Liver (tissue), 9 donors: ENCODE data around the gene MGAT4C. TPM values are rescaled to one million over a fixed set of nuclear protein-coding genes. Genes with fewer than 3 reads are reported as not detected.

Experiments
- DNase-seq: peaks from one replicate; pipeline ENCODE4 v3.0.0-alpha.2; 2017; ENCODE audit warnings: low spot score
- H3K27ac ChIP-seq, 2 donors: one replicate each; pipeline ENCODE4 v1.7.0; 2013; ENCODE audit warnings: inconsistent platforms in 2 of 2, low read length in 2 of 2, control low read depth in 1 of 2, low read depth in 1 of 2, mild to moderate bottlenecking in 1 of 2
- H3K27me3 ChIP-seq, 4 donors: one replicate each; pipeline versions ENCODE4 v1.6.1 to v1.7.0; 2013; ENCODE audit warnings: low read length in 3 of 4, inconsistent platforms in 1 of 4, mild to moderate bottlenecking in 1 of 4, moderate library complexity in 1 of 4; ENCODE audit not compliant: control insufficient read depth in 4 of 4, insufficient read depth in 4 of 4
- H3K36me3 ChIP-seq, 4 donors: one replicate each; pipeline versions ENCODE4 v1.6.1 to v1.7.0; 2013; ENCODE audit warnings: low read length in 3 of 4, mild to moderate bottlenecking in 3 of 4, low read depth in 1 of 4, moderate library complexity in 1 of 4; ENCODE audit not compliant: control insufficient read depth in 4 of 4, insufficient read depth in 3 of 4
- H3K4me1 ChIP-seq, 4 donors: one replicate each; pipeline versions ENCODE4 v1.6.1 to v1.7.0; 2013; ENCODE audit warnings: low read length in 3 of 4, mild to moderate bottlenecking in 3 of 4, moderate library complexity in 1 of 4; ENCODE audit not compliant: control insufficient read depth in 4 of 4, insufficient read depth in 4 of 4
- H3K4me3 ChIP-seq, 3 donors: one replicate each; pipeline versions ENCODE4 v1.6.1 to v1.7.0; 2013; ENCODE audit warnings: low read length in 3 of 3, control low read depth in 1 of 3, low read depth in 1 of 3, mild to moderate bottlenecking in 1 of 3
- H3K9ac ChIP-seq, 2 donors: one replicate each; pipeline ENCODE4 v1.7.0; 2013; ENCODE audit warnings: low read length in 2 of 2, mild to moderate bottlenecking in 2 of 2, moderate library complexity in 2 of 2, control low read depth in 1 of 2, low read depth in 1 of 2
- H3K9me3 ChIP-seq, 4 donors: one replicate each; pipeline versions ENCODE4 v1.6.1 to v1.7.0; 2013; ENCODE audit warnings: low read length in 3 of 4; ENCODE audit not compliant: control insufficient read depth in 4 of 4
- ATF3 ChIP-seq: IDR thresholded peaks from 2 replicates; pipeline ENCODE4 v1.6.1; 2016; ENCODE audit warnings: antibody characterized with exemption
- CTCF ChIP-seq: fragments of 150-350 bp; IDR thresholded peaks from 2 replicates; pipeline ENCODE4 v1.5.1; 2017; ENCODE audit warnings: improper control_type of control experiment, low read depth, low read length; ENCODE audit not compliant: missing input control
- EGR1 ChIP-seq, 2 donors: IDR thresholded peaks; 2 replicates each; pipeline ENCODE4 v1.6.1; 2016 to 2018; ENCODE audit warnings: antibody characterized with exemption in 2 of 2, low read depth in 2 of 2
- FOXA1 ChIP-seq: IDR thresholded peaks from 2 replicates; pipeline ENCODE4 v1.6.1; 2016; ENCODE audit warnings: antibody characterized with exemption
- FOXA2 ChIP-seq: IDR thresholded peaks from 2 replicates; pipeline ENCODE4 v1.6.1; 2016; ENCODE audit warnings: antibody characterized with exemption
- GABPA ChIP-seq, 2 donors: IDR thresholded peaks in 1 of 2; conservative IDR thresholded peaks in 1 of 2; 2 replicates each; pipeline ENCODE4 v1.6.1; 2016; ENCODE audit warnings: antibody characterized with exemption in 2 of 2, mild to moderate bottlenecking in 1 of 2, moderate library complexity in 1 of 2
- HNF4A ChIP-seq, 2 donors: conservative IDR thresholded peaks; 2 replicates each; pipeline ENCODE4 v1.6.1; 2016; ENCODE audit warnings: antibody characterized with exemption in 2 of 2, mild to moderate bottlenecking in 2 of 2
- HNF4G ChIP-seq: IDR thresholded peaks from 2 replicates; pipeline ENCODE4 v1.6.1; 2016; ENCODE audit warnings: antibody characterized with exemption
- JUND ChIP-seq, 2 donors: IDR thresholded peaks; 2 replicates each; pipeline ENCODE4 v1.6.1; 2016; ENCODE audit warnings: antibody characterized with exemption in 2 of 2
- MAX ChIP-seq: IDR thresholded peaks from 2 replicates; pipeline ENCODE4 v1.6.1; 2016; ENCODE audit warnings: antibody characterized with exemption
- NR2F2 ChIP-seq: IDR thresholded peaks from 2 replicates; pipeline ENCODE4 v1.6.1; 2016; ENCODE audit warnings: antibody characterized with exemption
- RAD21 ChIP-seq, 2 donors: IDR thresholded peaks; 2 replicates each; pipeline ENCODE4 v1.6.1; 2016; ENCODE audit warnings: antibody characterized with exemption in 2 of 2, mild to moderate bottlenecking in 2 of 2
- REST ChIP-seq: IDR thresholded peaks from 2 replicates; pipeline ENCODE4 v1.6.1; 2016; ENCODE audit warnings: antibody characterized with exemption, mild to moderate bottlenecking
- RXRA ChIP-seq, 2 donors: IDR thresholded peaks; 2 replicates each; pipeline ENCODE4 v1.6.1; 2017 to 2018; ENCODE audit warnings: antibody characterized with exemption in 2 of 2, mild to moderate bottlenecking in 1 of 2
- SP1 ChIP-seq: IDR thresholded peaks from 2 replicates; pipeline ENCODE4 v1.6.1; 2018; ENCODE audit warnings: antibody characterized with exemption, mild to moderate bottlenecking
- TAF1 ChIP-seq: conservative IDR thresholded peaks from 2 replicates; pipeline ENCODE4 v1.6.1; 2016; ENCODE audit warnings: antibody characterized with exemption, mild to moderate bottlenecking
- YY1 ChIP-seq: IDR thresholded peaks from 2 replicates; pipeline ENCODE4 v1.6.1; 2016; ENCODE audit warnings: antibody characterized with exemption, mild to moderate bottlenecking
- ZBTB33 ChIP-seq: IDR thresholded peaks from 2 replicates; pipeline ENCODE4 v1.6.1; 2016; ENCODE audit warnings: antibody characterized with exemption
- WGBS: extraction: QIAGEN DNeasy Blood & Tissue Kit; methylation state at CpG from one replicate; pipeline ENCODE4 v1.1.7; 2013; 5-methylcytosine and 5-hydroxymethylcytosine counted together
- polyA plus RNA-seq, 2 donors: library from polyadenylated mRNA; stranded (reverse) in 1 of 2; unstranded in 1 of 2; fragments of 200-250 nt in 1 of 2; fragments of >200 nt in 1 of 2; fragmentation: Nextera tagmentation in 1 of 2; extraction: Ambion mirVana in 1 of 2; gene quantifications; one replicate each; pipeline versions ENCODE4 v1.2.1 to v1.2.3, GENCODE V29; 2013 to 2015
- total RNA-seq, 2 donors: library from RNA; depleted of rRNA; stranded (reverse); fragments of >200 nt; gene quantifications; one replicate each; pipeline ENCODE4 v1.2.3, GENCODE V29; 2014
- donor health status: healthy.
- donor health status: healthy.
- donor health status: healthy.
- donor health status: healthy.
- donor health status: healthy.

The MGAT4C gene
- total and polyA plus RNA-seq, 4 donors: 0.02 to 0.65 (median 0.09) TPM

GRCh38 chr12:86015026-86015425 lies 241.2 kb downstream of the MGAT4C start:
- H3K27me3 ChIP-seq: no peaks in the 10 kb centered on the region
- TF ChIP-seq ZBTB33 (no peak), MAX (no peak), NR2F2 (no peak), FOXA1 (no peak), SP1 (no peak), JUND (IDR thresholded peaks at IDR 0.05) (no peak), TAF1 (no peak)
- H3K4me3 ChIP-seq: no peak overlapping the region
- WGBS: 81% methylated on average over 5 of the region's 5 CpGs
- no peak overlapping the region for H3K9ac ChIP-seq
- no peak for DNase-seq
- no peaks in the 10 kb centered on the region for H3K4me1 ChIP-seq
- H3K27ac ChIP-seq: no peak overlapping the region
- H3K9me3 ChIP-seq: no peaks in the 10 kb centered on the region
- H3K36me3 ChIP-seq: no peaks in the 10 kb centered on the region

- no peaks in the 10 kb centered on the region for H3K4me1 ChIP-seq
- TF ChIP-seq TAF1: no peak
- TF ChIP-seq CTCF: no peak
- no peak for TF ChIP-seq FOXA2
- TF ChIP-seq HNF4G: no peak
- TF ChIP-seq SP1: no peak
- TF ChIP-seq FOXA1: no peak
- TF ChIP-seq NR2F2: no peak
- TF ChIP-seq ZBTB33: no peak
- no peak for TF ChIP-seq MAX
- no peak for TF ChIP-seq EGR1 (IDR thresholded peaks at IDR 0.05; ENCODE audit: low read depth in 2 of 2)
- no peak for TF ChIP-seq GABPA (IDR thresholded peaks at IDR 0.05 in 1 of 2, conservative IDR thresholded peaks at IDR 0.05 in 1 of 2)
- TF ChIP-seq YY1: no peak
- no peak for TF ChIP-seq RXRA (IDR thresholded peaks at IDR 0.05)
- TF ChIP-seq RAD21 (IDR thresholded peaks at IDR 0.05): no peak
- no peak for TF ChIP-seq HNF4A (conservative IDR thresholded peaks at IDR 0.05)
- TF ChIP-seq ATF3: no peak
- no peak for TF ChIP-seq JUND (IDR thresholded peaks at IDR 0.05)
- TF ChIP-seq REST: no peak
- H3K36me3 ChIP-seq: no peaks in the 10 kb centered on the region
- no peaks in the 10 kb centered on the region for H3K9me3 ChIP-seq
- no peak overlapping the region for H3K4me3 ChIP-seq
- H3K9ac ChIP-seq: no peak overlapping the region
- no peak overlapping the region for H3K27ac ChIP-seq
- DNase-seq: no peak
- no peaks in the 10 kb centered on the region for H3K27me3 ChIP-seq
Observed at GRCh38 chr12:86006727-86007126, 249.5 kb downstream of the MGAT4C start.
